ENCODE results near the gene TMEM9. TPM values are rescaled to one million over a fixed set of nuclear protein-coding genes. Genes with fewer than 3 reads are reported as not detected.

Gene TMEM9
- total RNA-seq, 1 experiment from 2014 or later, result 50.2 TPM

DNA sequence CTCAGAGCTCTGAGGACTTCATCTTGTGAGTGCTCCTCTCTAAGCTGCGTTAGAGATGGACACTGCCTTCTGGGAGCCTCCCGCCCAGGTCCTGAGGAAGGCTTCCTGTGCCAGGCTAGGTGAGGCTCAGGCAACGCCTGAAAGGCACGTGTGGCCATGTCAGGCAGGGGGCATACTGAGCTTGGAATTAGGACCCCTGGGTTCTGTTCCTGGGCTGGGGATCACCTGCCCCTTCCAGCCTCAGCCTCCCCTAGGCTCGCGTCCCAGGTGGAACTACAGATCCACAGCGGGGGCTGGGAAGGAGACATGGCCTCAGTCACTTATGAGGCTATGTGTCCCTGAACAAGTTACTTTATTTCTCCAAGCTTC lies 17.3 kb downstream of the TMEM9 start:
- CTCF ChIA-PET, result interaction anchor here (0.6 kb wide), 2 partner anchors 33 to 64 kb away, joined by 3 to 8 read pairs; no protein-coding TSS in a partner anchor
- no peaks in the 10 kb centered on the region for H3K4me1 ChIP-seq (ENCODE audit: control insufficient read depth, insufficient read depth, low read length)
- H3K36me3 ChIP-seq (ENCODE audit: control insufficient read depth, insufficient read depth, low read length), result no peaks in the 10 kb centered on the region; the same call in 1 of the 2 replicates
- TF ChIP-seq SIN3A (IDR thresholded peaks at IDR 0.05; ENCODE audit: borderline replicate concordance, insufficient read depth, low read depth, low read length) (no peak), REST (IDR thresholded peaks at IDR 0.05; ENCODE audit: insufficient read depth in 1 of 2, low read depth in 2 of 2, low read length in 1 of 2) (no peak), POLR2AphosphoS5 (IDR thresholded peaks at IDR 0.05; ENCODE audit: low read depth, low read length) (no peak)
- in situ Hi-C loops (cut with HindIII; ENCODE audit: low pct_unique_long_range_greater_than_20kb, low sequenced_read_pairs), result no loop called here
- BruUV-seq (replicated peaks), result no TSS peak
- H3K27ac ChIP-seq (ENCODE audit: low read length), result no peak overlapping the region
- H3K27me3 ChIP-seq (ENCODE audit: control insufficient read depth, insufficient read depth, low read length), result no peaks in the 10 kb centered on the region
- H3K4me3 ChIP-seq (ENCODE audit: low read depth in 2 of 2, low read length in 2 of 2), result no peak overlapping the region
- H3K9me3 ChIP-seq (ENCODE audit: control insufficient read depth, insufficient read depth, low read depth, low read length), result no peaks in the 10 kb centered on the region
- POLR2A ChIA-PET, result no interaction called here
- DNase-seq (ENCODE audit: low read depth, low spot score) (no peak), ATAC-seq (no peak)
- intact Hi-C loops (cut with micrococcal nuclease; ENCODE audit: unreplicated experiment), result no loop called here

- ChIA-PET POLR2A (interaction anchor here (0.5 kb wide), 1 partner anchor 509 kb away, joined by 3 read pairs; no protein-coding TSS in a partner anchor), CTCF (interaction anchor here (0.6 kb wide), 1 partner anchor 64 kb away, joined by 8 read pairs; no protein-coding TSS in a partner anchor)
- in situ Hi-C loops (cut with HindIII; ENCODE audit: low pct_unique_long_range_greater_than_20kb, low sequenced_read_pairs) (no loop called here), intact Hi-C loops (cut with micrococcal nuclease; ENCODE audit: unreplicated experiment) (no loop called here)
- Histone ChIP-seq H3K27me3 (ENCODE audit: control insufficient read depth, insufficient read depth, low read length) (no peaks in the 10 kb centered on the region), H3K36me3 (ENCODE audit: control insufficient read depth, insufficient read depth, low read length) (no peaks in the 10 kb centered on the region; the same call in 1 of the 2 replicates), H3K4me3 (ENCODE audit: low read depth in 2 of 2, low read length in 2 of 2) (no peak overlapping the region), H3K4me1 (ENCODE audit: control insufficient read depth, insufficient read depth, low read length) (no peaks in the 10 kb centered on the region), H3K27ac (ENCODE audit: low read length) (no peak overlapping the region), H3K9me3 (ENCODE audit: control insufficient read depth, insufficient read depth, low read depth, low read length) (no peaks in the 10 kb centered on the region)
- DNase-seq (ENCODE audit: low read depth, low spot score) (no peak), ATAC-seq (no peak)
- no TSS peak for BruUV-seq (replicated peaks)
- TF ChIP-seq TCF7L2 (IDR thresholded peaks at IDR 0.05; ENCODE audit: low read depth, low read length) (no peak), CTCF (IDR thresholded peaks at IDR 0.05) (no peak), REST (IDR thresholded peaks at IDR 0.05; ENCODE audit: insufficient read depth in 1 of 2, low read depth in 2 of 2, low read length in 1 of 2) (no peak)
Observed at GRCh38 chr1:201136355-201137023, 17.8 kb downstream of the TMEM9 start.
